ENCODE results near the gene CCDC178.

DNA sequence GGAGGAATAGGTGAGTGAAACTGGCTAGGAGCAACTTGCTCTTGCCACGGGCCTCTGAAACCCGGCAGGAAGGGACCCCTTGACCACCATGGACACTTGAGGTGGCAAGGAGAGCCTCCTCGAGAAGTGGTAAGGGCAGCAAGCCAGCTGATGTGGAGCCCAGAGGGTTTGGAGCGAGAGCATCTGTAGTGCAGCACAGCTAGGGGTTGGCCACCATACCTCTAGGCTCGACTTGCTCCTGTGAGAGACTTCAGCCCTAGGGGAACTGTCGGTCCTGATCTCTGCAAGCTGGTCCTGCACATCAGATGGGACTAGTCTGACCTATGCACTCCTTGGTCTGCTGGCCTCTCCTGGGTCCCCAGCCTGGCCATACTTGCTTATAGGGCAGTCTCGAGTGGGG lies 158.4 kb downstream of the CCDC178 start:
- TF ChIP-seq, protein P1, sequence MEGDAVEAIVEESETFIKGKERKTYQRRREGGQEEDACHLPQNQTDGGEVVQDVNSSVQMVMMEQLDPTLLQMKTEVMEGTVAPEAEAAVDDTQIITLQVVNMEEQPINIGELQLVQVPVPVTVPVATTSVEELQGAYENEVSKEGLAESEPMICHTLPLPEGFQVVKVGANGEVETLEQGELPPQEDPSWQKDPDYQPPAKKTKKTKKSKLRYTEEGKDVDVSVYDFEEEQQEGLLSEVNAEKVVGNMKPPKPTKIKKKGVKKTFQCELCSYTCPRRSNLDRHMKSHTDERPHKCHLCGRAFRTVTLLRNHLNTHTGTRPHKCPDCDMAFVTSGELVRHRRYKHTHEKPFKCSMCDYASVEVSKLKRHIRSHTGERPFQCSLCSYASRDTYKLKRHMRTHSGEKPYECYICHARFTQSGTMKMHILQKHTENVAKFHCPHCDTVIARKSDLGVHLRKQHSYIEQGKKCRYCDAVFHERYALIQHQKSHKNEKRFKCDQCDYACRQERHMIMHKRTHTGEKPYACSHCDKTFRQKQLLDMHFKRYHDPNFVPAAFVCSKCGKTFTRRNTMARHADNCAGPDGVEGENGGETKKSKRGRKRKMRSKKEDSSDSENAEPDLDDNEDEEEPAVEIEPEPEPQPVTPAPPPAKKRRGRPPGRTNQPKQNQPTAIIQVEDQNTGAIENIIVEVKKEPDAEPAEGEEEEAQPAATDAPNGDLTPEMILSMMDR (IDR thresholded peaks at IDR 0.05; ENCODE audit: poor library complexity) = no peak
- no peak for TF ChIP-seq EZH2 (IDR thresholded peaks at IDR 0.05; ENCODE audit: borderline replicate concordance)
- no peak for TF ChIP-seq EZH2phosphoT487 (IDR thresholded peaks at IDR 0.05; ENCODE audit: low read depth, severe bottlenecking, unreplicated experiment)
